H1 (cell line): ENCODE data around the gene SMAP1. TPM values are rescaled to one million over a fixed set of nuclear protein-coding genes. Genes with fewer than 3 reads are reported as not detected.
A peak's percentile ranks its signal among the peaks of the same experiment; 100 is the strongest.

Source experiments
- ASH2L ChIP-seq: fragments of 200-600, 300-600 bp; sonication (generic); IDR thresholded peaks from one replicate; pipeline ENCODE4 v1.7.1; 2017; ENCODE audit warnings: low read length
- CBX5 ChIP-seq: fragments of 300-800, 300-1000 bp; sonication (generic); IDR thresholded peaks from 2 replicates; pipeline ENCODE4 v1.7.1; 2016; ENCODE audit warnings: antibody characterized with exemption, low read length, low read depth
- CBX8 ChIP-seq: fragments of 300-800, 300-1000 bp; sonication (generic); IDR thresholded peaks from 2 replicates; pipeline ENCODE4 v1.7.1; 2016; ENCODE audit warnings: low read depth, low read length, borderline replicate concordance
- CREB1 ChIP-seq: IDR thresholded peaks from 2 replicates; pipeline ENCODE4 v1.6.1; 2012; ENCODE audit warnings: inconsistent platforms
- CTBP2 ChIP-seq: IDR thresholded peaks from 2 replicates; pipeline ENCODE4 v1.7.0; 2011; ENCODE audit warnings: borderline replicate concordance, mild to moderate bottlenecking, moderate library complexity, mixed read lengths, low read length; ENCODE audit not compliant: insufficient read depth, insufficient read length
- EGR1 ChIP-seq: IDR thresholded peaks from 2 replicates; pipeline ENCODE4 v1.6.1; 2011; ENCODE audit warnings: low read depth, low read length, borderline replicate concordance
- KDM4A ChIP-seq: IDR thresholded peaks from one replicate; pipeline ENCODE4 v1.7.1; 2012; ENCODE audit warnings: low read depth, mild to moderate bottlenecking, moderate library complexity, low read length, inconsistent platforms; ENCODE audit not compliant: severe bottlenecking
- NRF1 ChIP-seq: IDR thresholded peaks from 2 replicates; pipeline ENCODE4 v1.6.1; 2011; ENCODE audit warnings: mild to moderate bottlenecking, low read depth, low read length, improper control_type of control experiment
- PHF8 ChIP-seq: fragments of 200-600 bp; sonication (generic); conservative IDR thresholded peaks from 2 replicates; pipeline ENCODE4 v1.7.1; 2012; ENCODE audit warnings: low read depth, mild to moderate bottlenecking, inconsistent platforms, low read length, moderate library complexity
- POLR2A ChIP-seq, 2 experiments: IDR thresholded peaks; 1 replicate in 1 of 2; 2 replicates in 1 of 2; pipeline ENCODE4 v1.6.1; 2011; ENCODE audit warnings: low read depth in 2 of 2, low read length in 2 of 2, mild to moderate bottlenecking in 2 of 2; ENCODE audit errors: control extremely low read depth in 1 of 2
- POLR2AphosphoS5 ChIP-seq: IDR thresholded peaks from 2 replicates; pipeline ENCODE4 v1.6.1; 2011; ENCODE audit warnings: low read depth, low read length
- RAD21 ChIP-seq, 2 experiments: IDR thresholded peaks in 1 of 2; conservative IDR thresholded peaks in 1 of 2; 2 replicates each; pipeline ENCODE4 v1.6.1; 2011; ENCODE audit warnings: low read depth in 2 of 2, low read length in 2 of 2, improper control_type of control experiment in 1 of 2, inconsistent platforms in 1 of 2, mild to moderate bottlenecking in 1 of 2, moderate library complexity in 1 of 2
- RBBP5 ChIP-seq: IDR thresholded peaks from 2 replicates; pipeline ENCODE4 v1.7.1; 2012; ENCODE audit warnings: low read depth, mild to moderate bottlenecking, inconsistent platforms, low read length, moderate library complexity, borderline replicate concordance
- SAP30 ChIP-seq: fragments of 300-600 bp; sonication (generic); IDR thresholded peaks from 2 replicates; pipeline ENCODE4 v1.7.1; 2012; ENCODE audit warnings: low read length, moderate library complexity, mild to moderate bottlenecking, inconsistent platforms; ENCODE audit not compliant: insufficient read depth, insufficient replicate concordance
- SIN3A ChIP-seq, 2 experiments: IDR thresholded peaks in 1 of 2; conservative IDR thresholded peaks in 1 of 2; 2 replicates each; pipeline ENCODE4 v1.6.1; 2011 to 2012; ENCODE audit warnings: low read length in 2 of 2, improper control_type of control experiment in 1 of 2, low read depth in 1 of 2, mild to moderate bottlenecking in 1 of 2
- SIX5 ChIP-seq: IDR thresholded peaks from 2 replicates; pipeline ENCODE4 v1.6.1; 2011; ENCODE audit warnings: mild to moderate bottlenecking, low read depth, low read length
- SP1 ChIP-seq: IDR thresholded peaks from 2 replicates; pipeline ENCODE4 v1.6.1; 2011; ENCODE audit warnings: low read depth, low read length
- TAF1 ChIP-seq: IDR thresholded peaks from 2 replicates; pipeline ENCODE4 v1.6.1; 2011; ENCODE audit warnings: mild to moderate bottlenecking, low read depth, low read length
- TCF12 ChIP-seq: IDR thresholded peaks from 2 replicates; pipeline ENCODE4 v1.6.1; 2011; ENCODE audit warnings: low read depth, mild to moderate bottlenecking, low read length
- TEAD4 ChIP-seq: IDR thresholded peaks from 2 replicates; pipeline ENCODE4 v1.6.1; 2012; ENCODE audit warnings: low read depth, low read length, inconsistent platforms, mixed read lengths
- polyA plus RNA-seq, 7 experiments: library from polyadenylated mRNA; depleted of rRNA in 3 of 7; stranded (reverse) in 5 of 7; unstranded in 2 of 7; fragments of >200 nt in 5 of 7; fragments of 200-250 nt in 2 of 7; gene quantifications; 1 replicate in 5 of 7; 2 replicates in 1 of 7; 4 replicates in 1 of 7; pipeline versions ENCODE4 v1.2.1 to v1.2.3, GENCODE V29; 2011 to 2013; ENCODE audit warnings: missing spikeins in 2 of 7, mixed read lengths in 2 of 7
- total RNA-seq: library from RNA; stranded (reverse); fragmentation: NEBNext Ultra II Directional; extraction: Animal tissue kit (Norgen Biotek cat#: 25700); gene quantifications from 2 replicates; pipeline ENCODE4 v1.2.1, GENCODE V29; 2021
- TF ChIP-seq, protein P1 (sequence below): IDR thresholded peaks from 2 replicates; pipeline ENCODE4 v1.6.1; 2011; ENCODE audit warnings: low read length, improper control_type of control experiment
- TF ChIP-seq, protein P2 (sequence below): IDR thresholded peaks from 2 replicates; pipeline ENCODE4 v1.6.1; 2012; ENCODE audit warnings: inconsistent platforms

The SMAP1 gene
- total and polyA plus RNA-seq, 2 of the 8 experiments (the other 6 are each of a cell fraction or from before 2014, with no cell fraction given): 18.8 to 32.4 TPM

DNA sequence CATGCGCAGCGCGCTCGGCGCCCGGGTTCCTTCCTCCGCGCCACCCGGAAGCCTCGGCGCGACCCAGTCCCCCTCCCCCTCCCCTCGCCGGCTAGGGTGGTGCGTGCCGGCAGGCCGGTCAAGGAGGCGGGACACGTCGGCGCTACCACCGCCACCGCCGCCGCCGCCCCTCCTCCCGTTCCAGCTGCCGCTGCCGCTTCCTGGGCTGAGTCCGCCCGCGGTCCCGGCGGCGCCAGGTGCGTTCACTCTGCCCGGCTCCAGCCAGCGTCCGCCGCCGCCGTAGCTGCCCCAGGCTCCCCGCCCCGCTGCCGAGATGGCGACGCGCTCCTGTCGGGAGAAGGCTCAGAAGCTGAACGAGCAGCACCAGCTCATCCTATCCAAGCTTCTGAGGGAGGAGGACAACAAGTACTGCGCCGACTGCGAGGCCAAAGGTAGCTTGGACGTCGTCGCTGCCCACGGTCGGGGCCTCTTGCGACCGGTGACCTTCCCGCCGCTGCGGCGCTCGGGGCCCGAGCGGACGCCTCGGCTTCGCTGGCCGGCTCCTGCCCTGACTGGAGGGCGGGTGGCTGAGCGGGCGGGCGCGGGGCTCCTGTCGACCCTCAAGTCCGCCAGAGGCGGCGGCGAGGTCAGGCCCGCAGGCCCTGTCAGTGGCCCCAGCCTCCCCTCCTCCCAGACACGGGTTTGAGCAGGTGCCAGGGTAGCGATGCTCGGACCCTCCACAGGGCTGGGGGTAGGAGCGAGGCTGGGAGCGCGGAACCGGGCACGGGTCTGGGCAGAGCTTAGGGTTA, at the start of gene SMAP1 (continued):
- no peak for TF ChIP-seq SIX5
- TF ChIP-seq KDM4A: peak; percentile 91
- TF ChIP-seq, protein P1, sequence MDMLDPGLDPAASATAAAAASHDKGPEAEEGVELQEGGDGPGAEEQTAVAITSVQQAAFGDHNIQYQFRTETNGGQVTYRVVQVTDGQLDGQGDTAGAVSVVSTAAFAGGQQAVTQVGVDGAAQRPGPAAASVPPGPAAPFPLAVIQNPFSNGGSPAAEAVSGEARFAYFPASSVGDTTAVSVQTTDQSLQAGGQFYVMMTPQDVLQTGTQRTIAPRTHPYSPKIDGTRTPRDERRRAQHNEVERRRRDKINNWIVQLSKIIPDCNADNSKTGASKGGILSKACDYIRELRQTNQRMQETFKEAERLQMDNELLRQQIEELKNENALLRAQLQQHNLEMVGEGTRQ: 0 out of 2 replicates have a peak, but pooled peaks have one; percentile 2
- TF ChIP-seq EGR1: 0 out of 2 replicates have a peak, but pooled peaks have one; percentile 15
- TF ChIP-seq TEAD4: 0 out of 2 replicates have a peak, but pooled peaks have one; percentile 21
- peak; percentile 63 for TF ChIP-seq CREB1
- TF ChIP-seq POLR2A (IDR thresholded peaks at IDR 0.05; ENCODE audit: control extremely low read depth in 1 of 2, low read depth in 2 of 2, low read length in 2 of 2): peak; percentile 68 to 72
- 0 out of 2 replicates have a peak, but pooled peaks have one; percentile 32 for TF ChIP-seq TCF12
- TF ChIP-seq ASH2L: peak; percentile 90
- peak; percentile 88 for TF ChIP-seq RBBP5
- TF ChIP-seq TAF1: peak; percentile 74
- TF ChIP-seq POLR2AphosphoS5: peak; percentile 60
- 0 out of 2 replicates have a peak, but pooled peaks have one; percentile 16 for TF ChIP-seq SP1
- TF ChIP-seq CBX8: no peak
- peak in 1 of 2 experiments; percentile 25; a peak in 1 of 4 replicates for TF ChIP-seq SIN3A (conservative IDR thresholded peaks at IDR 0.05 in 1 of 2, IDR thresholded peaks at IDR 0.05 in 1 of 2; ENCODE audit: low read depth in 1 of 2, low read length in 2 of 2)
- TF ChIP-seq, protein P2, sequence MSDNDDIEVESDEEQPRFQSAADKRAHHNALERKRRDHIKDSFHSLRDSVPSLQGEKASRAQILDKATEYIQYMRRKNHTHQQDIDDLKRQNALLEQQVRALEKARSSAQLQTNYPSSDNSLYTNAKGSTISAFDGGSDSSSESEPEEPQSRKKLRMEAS: peak; percentile 83
- TF ChIP-seq NRF1: peak; percentile 66; the same call in 1 of the 2 replicates
- peak; percentile 81 for TF ChIP-seq PHF8
- TF ChIP-seq RAD21 (IDR thresholded peaks at IDR 0.05 in 1 of 2, conservative IDR thresholded peaks at IDR 0.05 in 1 of 2; ENCODE audit: low read depth in 2 of 2, low read length in 2 of 2): peak; percentile 5 to 30; a peak in 1 of 4 replicates
- TF ChIP-seq CBX5: no peak
- peak; percentile 11 for TF ChIP-seq CTBP2
- no peak for TF ChIP-seq SAP30
